GM19452 (cell line): ENCODE results near the gene HLA-DQB1.
"Not testable (repeated sequence)": the region's sequence is repeated elsewhere in the genome, so short reads cannot be mapped to it uniquely, and the experiment has no call there.

Experiments used
- ATAC-seq: cut with Tn5 transposase; IDR thresholded peaks from one replicate; pipeline ENCODE4 v1.9.1; 2021; ENCODE audit not compliant: unreplicated experiment

The HLA-DQB1 gene

DNA sequence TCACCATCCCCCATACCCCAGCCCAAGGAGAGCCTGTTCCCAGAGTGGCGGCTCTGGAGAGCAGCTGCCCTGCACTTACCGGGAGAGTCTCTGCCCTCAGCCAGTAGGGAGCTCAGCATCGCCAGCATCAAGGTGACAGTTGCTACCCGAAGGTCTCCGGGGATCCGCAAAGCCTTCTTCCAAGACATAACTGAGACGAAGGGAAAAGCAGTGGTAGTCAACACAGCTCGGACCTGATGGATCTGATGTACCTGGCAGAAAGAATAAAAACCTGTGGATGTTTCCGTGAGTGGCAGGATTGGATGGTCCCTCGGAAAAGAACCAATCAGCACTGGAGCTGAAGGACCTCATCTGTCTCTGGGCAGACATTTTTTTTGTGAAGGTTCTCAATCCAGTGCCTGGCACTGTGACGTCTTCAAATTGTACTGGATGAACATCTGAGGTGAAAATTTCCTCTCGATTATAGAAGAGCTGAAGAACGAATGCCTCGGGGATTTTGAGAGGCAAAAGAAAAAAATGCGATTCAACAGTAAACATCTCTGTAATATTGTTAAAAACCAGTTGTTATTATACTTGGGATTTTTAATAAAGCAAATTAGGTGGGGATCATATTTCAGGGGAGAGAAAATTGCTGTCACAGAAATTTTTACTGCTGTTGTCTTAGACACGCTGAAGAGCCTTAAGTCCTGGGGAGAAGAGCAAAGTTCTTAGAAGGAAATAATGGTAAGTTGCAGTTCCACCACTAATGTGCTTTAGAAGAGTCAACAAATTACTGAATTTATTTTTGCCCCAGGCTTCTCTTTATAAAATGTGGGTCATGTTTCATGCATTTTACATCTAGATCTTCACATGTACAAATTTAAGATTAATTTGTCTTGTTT lies at the start of gene HLA-DQB1:
Gene HLA-DQB1, minus strand, starts transcription at position 238 of the 881 bp plus-strand sequence. Its CDS starts 50 bp downstream, at position 188.
- ATAC-seq, result peak; percentile 55

- no peak for ATAC-seq
These were observed 46.8 kb upstream of the HLA-DQB1 start for GRCh38 chr6:32713241-32713640.

DNA sequence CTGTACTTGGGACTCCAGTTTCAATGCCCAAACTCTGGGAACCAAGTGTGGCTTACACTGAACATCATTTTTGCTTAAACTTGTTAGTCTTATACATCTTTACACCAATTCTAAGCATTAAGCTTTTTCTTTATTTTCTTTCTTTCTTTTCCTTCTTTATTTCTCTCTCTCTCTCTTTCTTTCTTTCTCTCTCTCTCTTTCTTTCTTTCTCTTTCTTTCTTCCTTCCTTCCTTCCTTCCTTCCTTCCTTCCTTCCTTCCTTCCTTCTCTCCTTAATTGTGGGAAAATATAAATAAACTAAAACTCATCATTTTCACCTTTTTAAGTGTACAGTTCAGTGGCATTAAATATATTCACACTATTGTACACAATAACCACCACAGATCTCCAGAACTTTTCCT lies 43.2 kb upstream of the HLA-DQB1 start:
- no peak for ATAC-seq

GRCh38 chr6:32705164-32705563 lies 38.7 kb upstream of the HLA-DQB1 start:
- not testable (repeated sequence) for ATAC-seq

- no peak for ATAC-seq
These were observed 36.9 kb upstream of the HLA-DQB1 start for GRCh38 chr6:32703347-32703746.

- no peak for ATAC-seq
These were observed 34.1 kb upstream of the HLA-DQB1 start for GRCh38 chr6:32700391-32701040.

DNA sequence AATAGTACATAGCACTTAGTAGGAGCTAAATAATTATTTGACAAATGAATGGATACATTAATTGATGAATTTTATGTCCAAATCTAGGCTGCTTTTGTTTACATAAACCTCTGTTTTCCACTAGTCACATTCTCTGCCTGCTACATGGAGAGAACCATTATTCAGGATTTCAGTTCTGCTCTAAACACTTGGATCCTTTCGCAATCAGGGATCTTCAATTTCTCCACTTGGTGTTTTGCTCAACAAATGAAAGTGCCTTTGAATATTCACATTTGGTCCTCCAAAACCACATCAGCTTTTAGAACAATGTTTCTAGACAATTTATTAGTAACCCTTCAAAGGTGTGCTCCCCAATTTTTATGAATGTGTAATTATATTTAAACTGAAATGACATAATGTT lies 30.6 kb upstream of the HLA-DQB1 start:
- no peak for ATAC-seq

GRCh38 chr6:32692019-32692418 lies 25.6 kb upstream of the HLA-DQB1 start:
- no peak for ATAC-seq

DNA sequence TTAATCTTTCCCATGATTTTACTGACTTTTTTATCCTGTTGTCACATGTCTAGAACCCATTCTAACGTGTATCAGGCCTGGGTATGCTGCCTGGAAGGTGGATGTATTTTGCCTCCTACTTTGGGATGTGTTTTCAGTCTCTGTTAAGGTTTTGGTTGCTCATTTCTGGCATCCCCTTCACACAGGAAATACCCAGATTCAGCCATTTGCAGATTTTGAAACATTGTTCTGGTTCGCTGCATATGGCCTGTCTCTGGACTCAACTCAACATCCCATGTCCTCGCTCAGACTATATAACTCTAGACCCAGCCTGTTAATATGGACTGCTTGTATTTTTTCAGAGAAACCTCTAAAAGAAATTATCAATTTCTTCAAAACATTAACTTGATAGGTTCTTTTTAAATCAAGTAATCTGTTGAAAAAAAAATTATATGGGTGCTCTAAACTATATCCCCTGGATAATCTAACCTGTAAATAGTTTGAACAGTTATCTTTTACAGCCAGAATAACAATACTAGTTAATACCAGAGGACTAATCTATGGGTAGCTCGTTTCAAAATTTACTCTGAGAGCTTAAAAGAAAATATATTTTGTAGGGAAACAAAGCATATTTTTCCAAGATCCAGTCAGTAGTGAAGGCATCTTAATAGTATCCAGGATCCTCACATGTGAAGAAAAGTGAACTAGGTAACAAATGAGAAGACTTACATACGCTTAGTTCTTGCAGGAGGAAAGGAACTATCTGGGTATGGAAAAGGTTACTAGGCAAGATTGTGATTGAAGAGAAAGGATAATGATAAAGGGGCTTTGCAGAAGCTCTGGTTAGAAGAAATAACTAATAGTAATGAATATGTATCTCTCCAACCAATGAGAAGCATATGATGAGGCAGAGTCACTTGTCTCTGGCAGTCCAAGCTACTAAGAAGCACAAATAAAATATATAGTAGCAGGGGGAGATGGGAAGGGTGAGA lies 23.4 kb upstream of the HLA-DQB1 start:
- no peak for ATAC-seq

- peak; percentile 69 for ATAC-seq
These were observed 19.1 kb upstream of the HLA-DQB1 start for GRCh38 chr6:32685603-32686002.

DNA sequence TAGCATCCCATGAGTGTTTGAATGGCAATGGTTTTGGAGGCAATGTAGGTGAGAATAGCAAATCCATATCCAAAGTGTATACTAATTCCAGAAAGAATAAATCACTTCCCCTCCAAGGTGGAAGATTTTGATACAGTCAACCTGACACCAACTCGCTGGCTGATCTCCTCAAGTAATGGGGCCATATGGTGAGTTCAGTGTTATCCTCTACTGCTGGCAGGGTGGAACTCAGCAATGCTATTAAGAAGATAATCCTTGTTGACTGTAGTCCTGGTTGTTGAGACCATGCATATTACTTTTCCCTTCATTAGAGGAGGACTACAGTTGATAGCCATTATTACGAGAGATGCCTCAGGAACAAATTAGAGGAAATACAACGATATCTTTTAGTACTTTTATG lies 17.8 kb upstream of the HLA-DQB1 start:
- ATAC-seq, result no peak

- ATAC-seq, result no peak
These were observed 13.6 kb upstream of the HLA-DQB1 start for GRCh38 chr6:32680055-32680454.

DNA sequence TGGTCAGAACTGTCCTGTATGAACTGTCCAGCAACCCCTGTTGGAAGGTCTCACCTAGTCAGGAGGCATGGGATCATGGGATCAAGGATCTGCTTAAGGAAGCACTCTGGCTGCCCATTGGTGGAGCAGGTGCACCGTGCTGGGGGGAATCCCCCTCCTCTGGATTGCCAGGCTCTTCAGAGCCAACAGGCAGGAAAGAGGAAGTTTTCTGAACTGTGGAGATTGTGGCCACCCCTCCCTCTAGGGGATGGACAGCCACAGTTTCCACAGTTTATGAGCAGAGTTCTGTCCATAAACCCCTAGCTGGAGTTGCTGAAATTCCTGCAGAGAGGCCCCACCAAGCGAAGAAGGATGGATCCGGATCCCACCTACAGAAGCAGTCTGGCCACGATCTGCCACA lies 13.0 kb upstream of the HLA-DQB1 start:
- ATAC-seq, result no peak

GRCh38 chr6:32674123-32674522 lies 7.7 kb upstream of the HLA-DQB1 start:
- ATAC-seq, result not testable (repeated sequence)

DNA sequence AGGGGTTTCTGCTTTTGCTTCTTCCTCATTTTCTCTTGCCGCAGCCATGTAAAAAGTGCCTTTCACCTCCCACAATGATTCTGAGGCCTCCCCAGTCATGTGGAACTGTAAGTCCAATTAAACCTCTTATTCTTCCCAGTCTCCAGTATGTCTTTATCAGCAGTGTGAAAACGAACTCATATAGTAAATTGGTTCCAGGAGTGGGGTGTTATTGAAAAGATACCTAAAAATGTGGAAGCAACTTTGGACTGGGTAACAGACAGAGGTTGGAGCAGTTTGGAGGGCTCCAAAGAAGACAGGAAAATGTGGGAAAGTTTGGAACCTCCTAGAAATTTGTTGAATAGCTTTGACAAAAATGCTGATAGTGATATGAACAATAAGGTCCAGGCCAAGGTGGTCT lies 5.5 kb upstream of the HLA-DQB1 start:
- not testable (repeated sequence) for ATAC-seq

GRCh38 chr6:32669893-32670292 lies 3.4 kb upstream of the HLA-DQB1 start:
- ATAC-seq, result no peak

- ATAC-seq, result no peak
These were observed 2.8 kb upstream of the HLA-DQB1 start for GRCh38 chr6:32669240-32669639.

DNA sequence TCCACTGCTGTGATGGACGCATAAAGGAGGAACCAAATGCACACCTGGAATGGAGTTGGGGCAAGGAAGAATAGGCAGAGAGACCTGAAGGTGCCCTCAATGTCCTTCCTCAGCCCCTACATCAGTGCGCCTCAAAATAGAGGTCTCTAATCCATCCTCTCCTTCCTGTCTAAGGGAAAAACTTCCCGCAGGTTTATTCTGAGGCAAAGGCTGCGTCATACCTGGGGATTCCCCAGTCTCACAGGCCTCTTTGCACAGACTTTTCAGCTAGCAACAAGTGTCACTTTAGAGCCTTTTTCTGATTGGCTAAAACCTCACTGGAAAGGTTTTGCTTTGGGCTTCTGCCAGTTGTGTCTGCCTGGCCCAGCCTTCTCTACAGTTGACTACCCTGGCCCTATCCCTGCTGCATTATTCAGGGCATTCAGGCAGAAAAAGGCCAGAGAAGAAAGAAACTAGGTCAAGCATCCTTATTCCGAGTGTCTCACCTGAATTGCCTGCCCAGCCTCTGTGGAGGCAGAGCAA lies 1.8 kb upstream of the HLA-DQB1 start:
- ATAC-seq, result peak; percentile 51

GRCh38 chr6:32665661-32666060 lies 796 bp downstream of the HLA-DQB1 start:
- ATAC-seq, result no peak

GRCh38 chr6:32664827-32665362 lies 1.6 kb downstream of the HLA-DQB1 start:
- ATAC-seq, result no peak

GRCh38 chr6:32664354-32664753 lies 2.1 kb downstream of the HLA-DQB1 start:
- no peak for ATAC-seq
